Central memory CD4-positive, alpha-beta T cell (primary cell): ENCODE data around the gene RNF25.

Experiments
- DNase-seq: peaks from one replicate; pipeline ENCODE4 v3.0.0; 2022
- total RNA-seq, 3 experiments: gene quantifications; one replicate each; lab custom pipeline; 2026; lab: John Stamatoyannopoulos, UW

The RNF25 gene
- total RNA-seq = 7.1 to 28.9 (median 22.5) reads per million in 3 experiments

GRCh38 chr2:218671654-218672566 lies at the start of gene RNF25, which contains the start of gene STK36:
RNF25 (minus strand) TSS chr2:218672002; CDS start chr2:218671970, 32 bp downstream.
STK36 (plus strand) TSS chr2:218672086; CDS start chr2:218672830, 744 bp downstream.
- peak; percentile 79 for DNase-seq

- no peak for DNase-seq
Observed at GRCh38 chr2:218721488-218721887, 49.7 kb upstream of the RNF25 start.

GRCh38 chr2:218720048-218721041 lies 48.5 kb upstream of the RNF25 start:
- no peak for DNase-seq

GRCh38 chr2:218719457-218719856 lies 47.7 kb upstream of the RNF25 start:
- no peak for DNase-seq

GRCh38 chr2:218718058-218718457 lies 46.3 kb upstream of the RNF25 start:
- no peak for DNase-seq

- DNase-seq = no peak
Observed at GRCh38 chr2:218717262-218717661, 45.5 kb upstream of the RNF25 start.

GRCh38 chr2:218716070-218716469 lies 44.3 kb upstream of the RNF25 start:
- DNase-seq = no peak

GRCh38 chr2:218713922-218714321 lies 42.1 kb upstream of the RNF25 start:
- no peak for DNase-seq

- DNase-seq = no peak
Observed at GRCh38 chr2:218711550-218711929, 39.7 kb upstream of the RNF25 start.

- peak; percentile 99 for DNase-seq
Observed at GRCh38 chr2:218710687-218711549, 39.1 kb upstream of the RNF25 start, which contains the start of gene TTLL4. TTLL4 (plus strand) TSS chr2:218710835; CDS start chr2:218737677, 26,842 bp downstream.

GRCh38 chr2:218710334-218710686 lies 38.5 kb upstream of the RNF25 start:
- DNase-seq = no peak

- DNase-seq = no peak
Observed at GRCh38 chr2:218709908-218710307, 38.1 kb upstream of the RNF25 start.

GRCh38 chr2:218708086-218708485 lies 36.3 kb upstream of the RNF25 start:
- no peak for DNase-seq

- DNase-seq = no peak
Observed at GRCh38 chr2:218703341-218703740, 31.5 kb upstream of the RNF25 start.

- no peak for DNase-seq
Observed at GRCh38 chr2:218701806-218702205, 30.0 kb upstream of the RNF25 start.

GRCh38 chr2:218698885-218699284 lies 27.1 kb upstream of the RNF25 start:
- DNase-seq = no peak

GRCh38 chr2:218694405-218695145 lies 22.8 kb upstream of the RNF25 start:
- DNase-seq = no peak

- no peak for DNase-seq
Observed at GRCh38 chr2:218691234-218691633, 19.4 kb upstream of the RNF25 start.

- peak; percentile 29 for DNase-seq
Observed at GRCh38 chr2:218687400-218688060, 15.7 kb upstream of the RNF25 start.

GRCh38 chr2:218680061-218680460 lies 8.3 kb upstream of the RNF25 start:
- no peak for DNase-seq

- no peak for DNase-seq
Observed at GRCh38 chr2:218679119-218679518, 7.3 kb upstream of the RNF25 start.
